Vagina (tissue), 2 donors: ENCODE data around the gene JADE1.

ENCODE experiments used
- CTCF ChIP-seq, 3 experiments: fragments of 450-650 bp in 2 of 3; fragments of 200-600 bp in 1 of 3; sonication (generic) in 1 of 3; IDR thresholded peaks; one replicate each; pipeline ENCODE4 v1.5.1; 2017 to 2019; ENCODE audit warnings: antibody characterized with exemption in 3 of 3, mild to moderate bottlenecking in 2 of 3, moderate library complexity in 2 of 3
- POLR2A ChIP-seq, 2 donors: fragments of 450-650 bp; IDR thresholded peaks; one replicate each; pipeline ENCODE4 v1.6.1; 2017; ENCODE audit warnings: antibody characterized with exemption in 2 of 2, mild to moderate bottlenecking in 2 of 2, moderate library complexity in 2 of 2
- POLR2AphosphoS5 ChIP-seq, 2 donors: sonication (generic); formaldehyde crosslinking; IDR thresholded peaks; one replicate each; pipeline ENCODE4 v1.9.0; 2017; ENCODE audit warnings: antibody characterized with exemption in 2 of 2, mild to moderate bottlenecking in 2 of 2, low read depth in 1 of 2; ENCODE audit not compliant: insufficient read depth in 1 of 2

DNA sequence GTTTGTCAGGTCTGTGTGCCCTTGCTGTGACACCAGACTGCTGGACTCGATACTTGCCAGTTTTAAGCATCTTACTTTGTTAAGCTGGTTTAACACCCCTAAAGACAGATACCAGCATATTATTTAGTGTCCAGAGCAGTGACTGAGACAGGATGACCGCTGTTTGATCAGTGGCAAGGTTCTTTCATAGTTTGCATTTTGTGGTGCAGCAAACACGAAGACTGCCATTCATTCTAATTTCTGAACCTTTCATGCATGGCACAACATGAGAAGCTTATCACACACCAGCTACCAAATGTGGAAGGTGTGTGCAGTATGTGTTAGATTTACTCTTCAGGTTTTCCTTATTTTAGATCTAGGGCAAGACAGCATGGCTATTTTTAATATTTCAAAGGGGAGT is 28.2 kb downstream of the JADE1 start:
- no peak for TF ChIP-seq CTCF (IDR thresholded peaks at IDR 0.05)
- TF ChIP-seq POLR2AphosphoS5 (IDR thresholded peaks at IDR 0.05; ENCODE audit: insufficient read depth in 1 of 2, low read depth in 1 of 2) = no peak
- no peak for TF ChIP-seq POLR2A (IDR thresholded peaks at IDR 0.05)
